ENCODE measurements around the gene COPZ1.

The COPZ1 gene

GRCh38 chr12:54394986-54395385 is 70.1 kb downstream of the COPZ1 start:
- no peak for DNase-seq

GRCh38 chr12:54395545-54395944 is 70.6 kb downstream of the COPZ1 start:
- DNase-seq = no peak

- no peak for DNase-seq
Measured at GRCh38 chr12:54397157-54397556, 72.2 kb downstream of the COPZ1 start.

GRCh38 chr12:54398218-54398617 is 73.3 kb downstream of the COPZ1 start:
- DNase-seq = no peak

- peak; percentile 81 for DNase-seq
Measured at GRCh38 chr12:54398995-54399793, 74.3 kb downstream of the COPZ1 start.

GRCh38 chr12:54401119-54401518 is 76.2 kb downstream of the COPZ1 start:
- DNase-seq = no peak
